IPS DF 19.7 (cell line): ENCODE data around the gene COL27A1.

Experiments used
- DNase-seq: peaks from one replicate; pipeline ENCODE4 v3.0.0-alpha.2; 2013; ENCODE audit warnings: low read depth, low spot score

Gene COL27A1

GRCh38 chr9:114149181-114149580, 6.2 kb upstream of the COL27A1 start:
- DNase-seq: no peak

- DNase-seq: no peak
Observed at GRCh38 chr9:114149765-114150340, 5.5 kb upstream of the COL27A1 start.

- no peak for DNase-seq
Observed at GRCh38 chr9:114150608-114151007, 4.7 kb upstream of the COL27A1 start.

GRCh38 chr9:114151426-114151956, 3.8 kb upstream of the COL27A1 start:
- no peak for DNase-seq

- peak; percentile 63 for DNase-seq
Observed at GRCh38 chr9:114153761-114154599, 1.4 kb upstream of the COL27A1 start.

GRCh38 chr9:114154600-114155102, 686 bp upstream of the COL27A1 start:
- no peak for DNase-seq

GRCh38 chr9:114155995-114156656, 789 bp downstream of the COL27A1 start:
- no peak for DNase-seq

GRCh38 chr9:114156657-114157421, 1.5 kb downstream of the COL27A1 start:
- DNase-seq: peak; percentile 17

- no peak for DNase-seq
Observed at GRCh38 chr9:114157516-114158176, 2.3 kb downstream of the COL27A1 start.

- DNase-seq: no peak
Observed at GRCh38 chr9:114158482-114159130, 3.3 kb downstream of the COL27A1 start.

GRCh38 chr9:114159691-114160090, 4.4 kb downstream of the COL27A1 start:
- DNase-seq: no peak

- DNase-seq: no peak
Observed at GRCh38 chr9:114161513-114161912, 6.2 kb downstream of the COL27A1 start.

- DNase-seq: no peak
Observed at GRCh38 chr9:114163517-114163951, 8.2 kb downstream of the COL27A1 start.

- no peak for DNase-seq
Observed at GRCh38 chr9:114164191-114164794, 9.0 kb downstream of the COL27A1 start.

- DNase-seq: no peak
Observed at GRCh38 chr9:114165407-114166102, 10.2 kb downstream of the COL27A1 start.

- DNase-seq: no peak
Observed at GRCh38 chr9:114166103-114166470, 10.8 kb downstream of the COL27A1 start.

- DNase-seq: no peak
Observed at GRCh38 chr9:114166614-114167572, 11.6 kb downstream of the COL27A1 start.

- DNase-seq: no peak
Observed at GRCh38 chr9:114167591-114168091, 12.3 kb downstream of the COL27A1 start.
